Measurements from ENCODE around the gene SH3RF3. TPM values are rescaled to one million over a fixed set of nuclear protein-coding genes. Genes with fewer than 3 reads are reported as not detected.
"Not testable (repeated sequence)": the region's sequence is repeated elsewhere in the genome, so short reads cannot be mapped to it uniquely, and the experiment has no call there.

Gene SH3RF3
- total RNA-seq, 1 experiment from 2014 or later: 4.9 TPM

DNA sequence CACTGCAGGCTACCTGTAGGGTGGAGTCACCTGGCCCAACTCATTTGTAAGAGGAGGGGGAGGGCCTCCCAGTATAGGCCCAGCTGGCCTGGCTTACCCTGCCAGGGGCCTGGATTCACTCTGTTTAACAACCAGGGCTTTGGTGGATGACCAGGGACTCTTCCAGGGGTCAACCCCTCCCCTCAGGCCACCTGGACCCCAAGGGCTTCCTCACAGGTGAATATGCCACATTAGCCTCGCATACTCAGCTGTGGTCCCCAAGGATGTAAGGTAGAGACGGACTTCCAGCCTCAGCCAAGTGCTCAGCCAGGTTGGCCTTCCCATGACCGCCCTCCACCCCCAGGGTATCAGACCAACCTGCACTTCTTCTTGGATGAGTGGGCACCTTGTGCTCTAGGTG, 8.8 kb upstream of the SH3RF3 start:
- CTCF ChIA-PET: no interaction called here
- BruUV-seq (replicated peaks): no TSS peak
- Histone ChIP-seq H3K27me3 (ENCODE audit: control insufficient read depth, insufficient read depth, low read length) (no peaks in the 10 kb centered on the region), H3K27ac (ENCODE audit: low read length) (no peak overlapping the region), H3K36me3 (ENCODE audit: control insufficient read depth, insufficient read depth, low read length) (no peaks in the 10 kb centered on the region), H3K9me3 (ENCODE audit: control insufficient read depth, insufficient read depth, low read depth, low read length) (no peaks in the 10 kb centered on the region), H3K4me3 (ENCODE audit: low read depth in 2 of 2, low read length in 2 of 2) (no peak overlapping the region), H3K4me1 (ENCODE audit: control insufficient read depth, insufficient read depth, low read length) (peaks cover 5% of the 10 kb centered on the region)
- POLR2A ChIA-PET: no interaction called here
- DNase-seq (ENCODE audit: low read depth, low spot score): no peak
- in situ Hi-C loops (cut with HindIII; ENCODE audit: low pct_unique_long_range_greater_than_20kb, low sequenced_read_pairs): no loop called here
- no peak for TF ChIP-seq SIN3A (IDR thresholded peaks at IDR 0.05; ENCODE audit: borderline replicate concordance, insufficient read depth, low read depth, low read length)
- TF ChIP-seq CTCF (IDR thresholded peaks at IDR 0.05): no peak
- TF ChIP-seq POLR2AphosphoS5 (IDR thresholded peaks at IDR 0.05; ENCODE audit: low read depth, low read length): no peak
- TF ChIP-seq, protein P1, sequence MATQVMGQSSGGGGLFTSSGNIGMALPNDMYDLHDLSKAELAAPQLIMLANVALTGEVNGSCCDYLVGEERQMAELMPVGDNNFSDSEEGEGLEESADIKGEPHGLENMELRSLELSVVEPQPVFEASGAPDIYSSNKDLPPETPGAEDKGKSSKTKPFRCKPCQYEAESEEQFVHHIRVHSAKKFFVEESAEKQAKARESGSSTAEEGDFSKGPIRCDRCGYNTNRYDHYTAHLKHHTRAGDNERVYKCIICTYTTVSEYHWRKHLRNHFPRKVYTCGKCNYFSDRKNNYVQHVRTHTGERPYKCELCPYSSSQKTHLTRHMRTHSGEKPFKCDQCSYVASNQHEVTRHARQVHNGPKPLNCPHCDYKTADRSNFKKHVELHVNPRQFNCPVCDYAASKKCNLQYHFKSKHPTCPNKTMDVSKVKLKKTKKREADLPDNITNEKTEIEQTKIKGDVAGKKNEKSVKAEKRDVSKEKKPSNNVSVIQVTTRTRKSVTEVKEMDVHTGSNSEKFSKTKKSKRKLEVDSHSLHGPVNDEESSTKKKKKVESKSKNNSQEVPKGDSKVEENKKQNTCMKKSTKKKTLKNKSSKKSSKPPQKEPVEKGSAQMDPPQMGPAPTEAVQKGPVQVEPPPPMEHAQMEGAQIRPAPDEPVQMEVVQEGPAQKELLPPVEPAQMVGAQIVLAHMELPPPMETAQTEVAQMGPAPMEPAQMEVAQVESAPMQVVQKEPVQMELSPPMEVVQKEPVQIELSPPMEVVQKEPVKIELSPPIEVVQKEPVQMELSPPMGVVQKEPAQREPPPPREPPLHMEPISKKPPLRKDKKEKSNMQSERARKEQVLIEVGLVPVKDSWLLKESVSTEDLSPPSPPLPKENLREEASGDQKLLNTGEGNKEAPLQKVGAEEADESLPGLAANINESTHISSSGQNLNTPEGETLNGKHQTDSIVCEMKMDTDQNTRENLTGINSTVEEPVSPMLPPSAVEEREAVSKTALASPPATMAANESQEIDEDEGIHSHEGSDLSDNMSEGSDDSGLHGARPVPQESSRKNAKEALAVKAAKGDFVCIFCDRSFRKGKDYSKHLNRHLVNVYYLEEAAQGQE (IDR thresholded peaks at IDR 0.05; ENCODE audit: insufficient read depth in 1 of 2, low read depth in 2 of 2, low read length in 1 of 2): no peak
- TF ChIP-seq TCF7L2 (IDR thresholded peaks at IDR 0.05; ENCODE audit: low read depth, low read length): no peak
- intact Hi-C loops (cut with micrococcal nuclease; ENCODE audit: unreplicated experiment): no loop called here
- ATAC-seq: no peak

DNA sequence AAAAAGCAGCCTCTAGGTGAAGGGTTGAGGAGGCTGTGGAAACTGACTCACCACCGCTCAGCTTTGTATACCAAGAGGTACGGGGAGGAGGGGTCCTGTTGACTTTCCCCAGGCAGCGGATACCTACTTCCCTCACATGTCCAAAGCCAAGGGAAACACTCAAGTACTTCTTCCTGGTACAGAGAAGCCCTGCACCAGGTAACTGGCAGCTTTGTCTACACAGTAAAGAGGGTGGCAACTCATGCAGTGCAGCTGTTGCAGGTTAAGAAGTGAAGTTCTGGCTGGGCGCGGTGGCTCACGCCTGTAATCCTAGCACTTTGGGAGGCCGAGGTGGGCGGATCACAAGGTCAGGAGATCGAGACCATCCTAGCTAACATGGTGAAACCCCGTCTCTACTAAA, 8.3 kb upstream of the SH3RF3 start:
- H3K4me1 ChIP-seq (ENCODE audit: control insufficient read depth, insufficient read depth, low read length): peaks cover 10% of the 10 kb centered on the region
- BruUV-seq (replicated peaks); H3K27me3 ChIP-seq (ENCODE audit: control insufficient read depth, insufficient read depth, low read length); in situ Hi-C loops (cut with HindIII; ENCODE audit: low pct_unique_long_range_greater_than_20kb, low sequenced_read_pairs); intact Hi-C loops (cut with micrococcal nuclease; ENCODE audit: unreplicated experiment); H3K36me3 ChIP-seq (ENCODE audit: control insufficient read depth, insufficient read depth, low read length); ATAC-seq; H3K27ac ChIP-seq (ENCODE audit: low read length); H3K9me3 ChIP-seq (ENCODE audit: control insufficient read depth, insufficient read depth, low read depth, low read length); H3K4me3 ChIP-seq (ENCODE audit: low read depth in 2 of 2, low read length in 2 of 2); DNase-seq (ENCODE audit: low read depth, low spot score); CTCF ChIA-PET: not testable (repeated sequence)
- POLR2A ChIA-PET: interaction anchor here (0.6 kb wide), 1 partner anchor 158 kb away, joined by 5 read pairs; no protein-coding TSS in a partner anchor

DNA sequence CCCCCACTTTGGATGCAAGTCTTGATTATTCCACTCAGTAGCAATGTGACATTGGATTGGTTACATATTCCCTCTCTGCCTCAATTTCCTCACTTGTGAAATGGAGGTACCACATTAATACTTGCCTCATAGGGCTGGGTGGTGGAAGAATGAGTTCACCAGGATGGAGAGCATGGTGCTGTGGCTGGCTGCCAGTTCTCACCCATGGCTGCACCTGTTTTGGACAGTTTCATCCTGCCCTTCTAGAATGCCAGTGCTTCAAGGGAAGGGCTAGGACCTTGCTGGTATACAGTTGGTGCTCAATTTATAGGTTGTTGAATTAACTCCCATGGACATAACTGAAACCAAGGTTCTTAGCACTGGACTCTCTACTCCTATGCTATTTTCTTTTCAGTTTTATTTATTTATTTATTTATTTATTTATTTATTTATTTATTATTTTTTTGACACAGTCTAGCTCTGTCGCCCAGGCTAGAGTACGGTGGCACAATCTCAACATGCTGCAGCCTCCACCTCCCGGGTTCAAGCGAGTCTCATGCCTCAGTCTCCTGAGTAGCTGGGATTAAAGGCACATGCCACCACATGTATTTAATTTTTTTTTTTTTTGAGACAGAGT, 5.3 kb upstream of the SH3RF3 start:
- intact Hi-C loops (cut with micrococcal nuclease; ENCODE audit: unreplicated experiment): loop anchor here (2.0 kb wide), 1 partner anchor 387 kb away; no protein-coding TSS in a partner anchor
- POLR2A ChIA-PET: no interaction called here

More for the DNA sequence above, 5.3 kb upstream of the SH3RF3 start:
- no peaks in the 10 kb centered on the region for H3K9me3 ChIP-seq (ENCODE audit: control insufficient read depth, insufficient read depth, low read depth, low read length)
- H3K4me1 ChIP-seq (ENCODE audit: control insufficient read depth, insufficient read depth, low read length): peaks cover 15% of the 10 kb centered on the region
- DNase-seq (ENCODE audit: low read depth, low spot score) (no peak), ATAC-seq (no peak)
- CTCF ChIA-PET: no interaction called here
- H3K27ac ChIP-seq (ENCODE audit: low read length): no peak overlapping the region
- in situ Hi-C loops (cut with HindIII; ENCODE audit: low pct_unique_long_range_greater_than_20kb, low sequenced_read_pairs): no loop called here
- no peaks in the 10 kb centered on the region for H3K36me3 ChIP-seq (ENCODE audit: control insufficient read depth, insufficient read depth, low read length)
- no peak for TF ChIP-seq CTCF (IDR thresholded peaks at IDR 0.05)
- no peak for TF ChIP-seq POLR2AphosphoS5 (IDR thresholded peaks at IDR 0.05; ENCODE audit: low read depth, low read length)
- no peak for TF ChIP-seq SIN3A (IDR thresholded peaks at IDR 0.05; ENCODE audit: borderline replicate concordance, insufficient read depth, low read depth, low read length)
- TF ChIP-seq, protein P1 (IDR thresholded peaks at IDR 0.05; ENCODE audit: insufficient read depth in 1 of 2, low read depth in 2 of 2, low read length in 1 of 2): no peak
- TF ChIP-seq TCF7L2 (IDR thresholded peaks at IDR 0.05; ENCODE audit: low read depth, low read length): no peak
- H3K4me3 ChIP-seq (ENCODE audit: low read depth in 2 of 2, low read length in 2 of 2): no peak overlapping the region
- BruUV-seq (replicated peaks): no TSS peak
- H3K27me3 ChIP-seq (ENCODE audit: control insufficient read depth, insufficient read depth, low read length): no peaks in the 10 kb centered on the region

Data from Panc1 (cell line).